ENCODE results near the gene OGFOD3.
"Not testable (repeated sequence)": the region's sequence is repeated elsewhere in the genome, so short reads cannot be mapped to it uniquely, and the experiment has no call there.

GRCh38 chr17:82453706-82454105, 35.3 kb upstream of the OGFOD3 start:
- not testable (repeated sequence) for TF ChIP-seq EP300 (IDR thresholded peaks at IDR 0.05; ENCODE audit: low read length); CTCF (IDR thresholded peaks at IDR 0.05 in 2 of 3, conservative IDR thresholded peaks at IDR 0.05 in 1 of 3; ENCODE audit: insufficient read depth in 2 of 3, low read depth in 1 of 3, low read length in 3 of 3); CHD2 (IDR thresholded peaks at IDR 0.05; ENCODE audit: low read depth, low read length); KDM4B (IDR thresholded peaks at IDR 0.05; ENCODE audit: borderline replicate concordance in 2 of 2, low read depth in 1 of 2); RAD51 (IDR thresholded peaks at IDR 0.05; ENCODE audit: borderline replicate concordance, low read depth); PHB2 (IDR thresholded peaks at IDR 0.05; ENCODE audit: low read depth); NFRKB (IDR thresholded peaks at IDR 0.05; ENCODE audit: low read depth); POLR2A (conservative IDR thresholded peaks at IDR 0.05); ZNF75A (CRISPR knock-in tag; IDR thresholded peaks at IDR 0.05); ZNF699 (CRISPR knock-in tag; IDR thresholded peaks at IDR 0.05; ENCODE audit: insufficient replicate concordance)
